Neutrophil (primary cell): ENCODE measurements around the gene MAGOH.

ENCODE experiments used
- H3K27ac ChIP-seq: fragments of 200-600 bp; sonication (generic); 2 replicates; pipeline ENCODE4 v1.5.1; 2016; ENCODE audit warnings: mild to moderate bottlenecking, moderate library complexity
- H3K27me3 ChIP-seq: fragments of 200-600 bp; sonication (generic); 2 replicates; pipeline ENCODE4 v1.6.0; 2016; ENCODE audit warnings: mild to moderate bottlenecking
- H3K36me3 ChIP-seq: fragments of 200-600 bp; sonication (generic); 2 replicates; pipeline ENCODE4 v1.5.1; 2017
- H3K4me1 ChIP-seq, 2 experiments: fragments of 200-600 bp in 1 of 2; sonication (generic) in 1 of 2; 1 replicate in 1 of 2; 2 replicates in 1 of 2; pipeline versions ENCODE4 v1.5.1 to v1.6.1; 2013 to 2016; ENCODE audit warnings: low read depth in 1 of 2, low read length in 1 of 2, mild to moderate bottlenecking in 1 of 2, moderate library complexity in 1 of 2; ENCODE audit not compliant: control insufficient read depth in 1 of 2, insufficient read depth in 1 of 2
- H3K4me3 ChIP-seq, 2 experiments: fragments of 200-600 bp in 1 of 2; sonication (generic) in 1 of 2; 1 replicate in 1 of 2; 2 replicates in 1 of 2; pipeline ENCODE4 v1.5.1; 2013 to 2016; ENCODE audit warnings: low read depth in 1 of 2, low read length in 1 of 2, mild to moderate bottlenecking in 1 of 2, moderate library complexity in 1 of 2
- H3K9me3 ChIP-seq: fragments of 200-600 bp; sonication (generic); 2 replicates; pipeline ENCODE4 v1.5.1; 2016
- TF ChIP-seq, protein P1 (sequence below): fragments of 200-600 bp; sonication (generic); IDR thresholded peaks from 2 replicates; pipeline ENCODE4 v1.5.1; 2016; ENCODE audit warnings: antibody characterized with exemption

MAGOH gene

DNA sequence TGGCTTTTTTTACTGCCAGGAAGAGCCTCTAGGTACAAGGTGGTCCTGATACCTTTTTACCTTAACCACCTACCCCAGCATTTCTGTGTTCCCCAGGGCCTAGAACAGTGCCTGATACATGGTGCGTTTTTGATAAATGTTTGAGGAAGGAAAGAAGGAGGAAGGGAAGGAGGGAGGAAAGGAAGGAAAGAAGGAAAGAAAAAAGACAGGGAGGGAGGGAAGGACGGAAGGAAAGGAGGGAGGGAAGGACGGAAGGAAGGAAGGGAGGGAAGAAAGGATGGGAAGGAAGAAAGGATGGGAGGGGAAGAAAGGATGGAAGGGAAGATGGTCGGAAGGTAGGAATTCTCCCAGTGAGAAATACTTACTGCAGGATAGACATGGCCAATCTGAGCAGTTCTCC lies 12.0 kb upstream of the MAGOH start:
- Histone ChIP-seq H3K27me3 (no peaks in the 10 kb centered on the region), H3K4me1 (no peaks in the 10 kb centered on the region), H3K9me3 (no peaks in the 10 kb centered on the region), H3K36me3 (no peaks in the 10 kb centered on the region), H3K4me3 (no peak overlapping the region), H3K27ac (no peak overlapping the region)
- TF ChIP-seq, protein P1, sequence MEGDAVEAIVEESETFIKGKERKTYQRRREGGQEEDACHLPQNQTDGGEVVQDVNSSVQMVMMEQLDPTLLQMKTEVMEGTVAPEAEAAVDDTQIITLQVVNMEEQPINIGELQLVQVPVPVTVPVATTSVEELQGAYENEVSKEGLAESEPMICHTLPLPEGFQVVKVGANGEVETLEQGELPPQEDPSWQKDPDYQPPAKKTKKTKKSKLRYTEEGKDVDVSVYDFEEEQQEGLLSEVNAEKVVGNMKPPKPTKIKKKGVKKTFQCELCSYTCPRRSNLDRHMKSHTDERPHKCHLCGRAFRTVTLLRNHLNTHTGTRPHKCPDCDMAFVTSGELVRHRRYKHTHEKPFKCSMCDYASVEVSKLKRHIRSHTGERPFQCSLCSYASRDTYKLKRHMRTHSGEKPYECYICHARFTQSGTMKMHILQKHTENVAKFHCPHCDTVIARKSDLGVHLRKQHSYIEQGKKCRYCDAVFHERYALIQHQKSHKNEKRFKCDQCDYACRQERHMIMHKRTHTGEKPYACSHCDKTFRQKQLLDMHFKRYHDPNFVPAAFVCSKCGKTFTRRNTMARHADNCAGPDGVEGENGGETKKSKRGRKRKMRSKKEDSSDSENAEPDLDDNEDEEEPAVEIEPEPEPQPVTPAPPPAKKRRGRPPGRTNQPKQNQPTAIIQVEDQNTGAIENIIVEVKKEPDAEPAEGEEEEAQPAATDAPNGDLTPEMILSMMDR = no peak

DNA sequence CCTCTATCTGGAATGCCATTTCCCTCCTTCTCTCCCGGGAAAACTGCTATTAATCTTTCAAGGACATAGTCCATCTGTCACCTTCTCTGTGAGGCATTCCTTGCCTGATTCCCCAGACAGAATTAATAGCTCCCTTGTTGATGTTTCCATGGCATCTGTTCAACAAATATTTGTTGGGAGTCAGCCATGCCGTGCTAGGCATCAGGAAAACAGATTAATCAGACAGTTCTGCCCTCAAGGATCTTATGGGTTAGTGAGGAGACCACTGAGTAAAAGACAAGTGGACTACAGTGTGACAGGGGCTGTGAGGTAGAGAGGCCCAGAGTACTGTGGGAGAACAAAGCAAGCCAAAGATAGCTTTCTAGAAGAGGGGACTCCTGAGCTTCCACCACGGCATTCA lies 11.4 kb upstream of the MAGOH start:
- no peak overlapping the region for H3K4me3 ChIP-seq
- H3K27ac ChIP-seq = no peak overlapping the region
- no peaks in the 10 kb centered on the region for H3K27me3 ChIP-seq
- H3K9me3 ChIP-seq = no peaks in the 10 kb centered on the region
- no peaks in the 10 kb centered on the region for H3K36me3 ChIP-seq
- no peaks in the 10 kb centered on the region for H3K4me1 ChIP-seq
- TF ChIP-seq, protein P1 = no peak

DNA sequence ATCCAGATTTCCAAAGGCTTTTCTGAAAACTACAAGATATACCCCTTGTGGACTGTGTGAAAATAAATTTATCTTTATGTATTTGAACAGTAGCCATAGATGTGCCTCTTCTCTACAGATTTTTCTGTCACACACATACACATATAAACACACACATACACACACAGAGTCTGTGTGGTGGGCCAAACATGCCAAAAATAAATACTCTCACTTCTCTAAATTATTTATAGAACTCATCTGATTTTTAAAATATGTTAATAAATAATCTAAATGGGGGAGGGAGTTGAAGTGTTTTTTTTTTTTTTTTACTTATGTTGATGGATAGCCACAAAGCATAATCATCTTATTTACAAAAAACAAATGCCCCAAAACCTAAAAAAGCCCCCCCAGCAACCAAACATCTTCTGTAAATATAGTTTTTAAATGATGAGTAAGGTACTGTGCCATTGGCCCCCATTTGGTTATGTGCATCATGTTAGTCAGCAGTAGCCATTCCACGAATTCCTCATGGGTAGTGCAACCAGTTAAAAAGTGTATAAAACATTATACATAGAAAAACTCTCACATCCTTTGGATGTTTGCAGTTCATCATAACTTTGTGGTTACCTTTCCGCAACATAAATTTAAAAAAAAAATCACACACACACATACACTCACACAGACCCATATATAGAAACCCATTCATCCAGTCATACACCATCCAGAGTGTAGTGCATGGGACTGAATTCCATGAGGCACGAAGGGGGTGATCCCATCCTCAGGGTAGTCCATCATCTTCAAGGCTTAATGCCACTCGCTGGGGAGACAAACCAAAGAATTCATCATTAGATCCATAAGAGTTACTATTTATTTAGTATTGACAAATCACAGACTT lies 8.2 kb upstream of the MAGOH start:
- no peaks in the 10 kb centered on the region for H3K36me3 ChIP-seq
- no peak overlapping the region for H3K4me3 ChIP-seq
- H3K27ac ChIP-seq = no peak overlapping the region
- TF ChIP-seq, protein P1 = no peak
- no peaks in the 10 kb centered on the region for H3K4me1 ChIP-seq
- H3K9me3 ChIP-seq = no peaks in the 10 kb centered on the region
- H3K27me3 ChIP-seq = peaks cover 7% of the 10 kb centered on the region

DNA sequence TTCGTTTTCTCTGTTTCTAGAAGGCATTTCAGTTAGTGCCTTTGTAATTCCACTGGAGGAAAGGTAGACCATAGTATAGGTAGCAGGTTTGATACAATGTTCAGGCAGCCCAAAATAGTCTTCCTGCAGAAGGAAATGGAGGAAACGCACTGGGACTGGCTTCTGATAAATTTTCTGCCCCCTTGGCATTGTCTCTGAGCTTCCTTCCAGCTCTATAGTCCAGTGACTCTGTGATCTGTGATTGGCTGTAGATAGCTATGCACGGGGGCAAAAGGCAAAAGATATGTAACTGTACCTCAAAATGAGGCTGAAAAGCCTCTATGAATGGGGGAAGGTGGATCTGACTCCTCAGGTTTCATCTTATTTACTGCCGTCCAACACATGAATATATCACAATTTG lies 5.8 kb upstream of the MAGOH start:
- Histone ChIP-seq H3K4me3 (no peak overlapping the region), H3K4me1 (no peaks in the 10 kb centered on the region), H3K9me3 (no peaks in the 10 kb centered on the region), H3K27ac (no peak overlapping the region), H3K27me3 (peaks cover 7% of the 10 kb centered on the region), H3K36me3 (no peaks in the 10 kb centered on the region)
- TF ChIP-seq, protein P1 = no peak

DNA sequence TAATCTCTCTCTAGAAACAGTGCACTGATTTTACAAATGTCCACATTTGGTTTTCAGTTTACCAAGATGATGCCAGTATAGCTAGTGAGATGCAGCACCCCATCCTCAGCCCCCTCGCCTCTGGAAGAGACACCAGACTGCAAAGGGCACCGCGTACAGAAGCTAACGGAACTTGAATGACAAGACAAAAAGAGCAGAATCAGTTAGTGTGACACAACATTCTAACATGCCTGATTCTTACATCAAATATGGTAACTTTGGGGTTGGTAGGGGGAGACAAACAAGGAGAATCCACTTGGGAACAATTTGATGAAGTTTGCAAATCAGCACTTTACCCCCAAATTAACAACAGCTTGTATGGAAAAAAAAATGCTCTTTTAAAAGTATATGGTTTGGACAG lies 4.1 kb upstream of the MAGOH start:
- TF ChIP-seq, protein P1 = no peak
- Histone ChIP-seq H3K27ac (no peak overlapping the region), H3K9me3 (no peaks in the 10 kb centered on the region)

More for the DNA sequence above, 4.1 kb upstream of the MAGOH start:
- Histone ChIP-seq H3K36me3 (no peaks in the 10 kb centered on the region), H3K4me3 (no peak overlapping the region), H3K27me3 (peaks cover 7% of the 10 kb centered on the region), H3K4me1 (peaks cover 12 to 15% of the 10 kb centered on the region in 2 experiments)
